SU-DHL-6 (cell line): Measurements from ENCODE around the gene VSIG8.

Source experiments
- EZH2phosphoT487 ChIP-seq: fragments of 200-600 bp; sonication (generic), shearing (Covaris generic); conservative IDR thresholded peaks from 2 replicates; pipeline ENCODE4 v1.6.1; 2018; ENCODE audit warnings: mild to moderate bottlenecking, antibody characterized with exemption, low read length, moderate library complexity, mixed read lengths
- TF ChIP-seq, protein P1 (sequence below): fragments of 200-600 bp; sonication (generic); IDR thresholded peaks from one replicate; pipeline ENCODE4 v1.5.1; 2017; ENCODE audit warnings: antibody characterized with exemption, mild to moderate bottlenecking, low read length, moderate library complexity; ENCODE audit not compliant: insufficient read depth, poor library complexity, severe bottlenecking

- TF ChIP-seq, protein P1, sequence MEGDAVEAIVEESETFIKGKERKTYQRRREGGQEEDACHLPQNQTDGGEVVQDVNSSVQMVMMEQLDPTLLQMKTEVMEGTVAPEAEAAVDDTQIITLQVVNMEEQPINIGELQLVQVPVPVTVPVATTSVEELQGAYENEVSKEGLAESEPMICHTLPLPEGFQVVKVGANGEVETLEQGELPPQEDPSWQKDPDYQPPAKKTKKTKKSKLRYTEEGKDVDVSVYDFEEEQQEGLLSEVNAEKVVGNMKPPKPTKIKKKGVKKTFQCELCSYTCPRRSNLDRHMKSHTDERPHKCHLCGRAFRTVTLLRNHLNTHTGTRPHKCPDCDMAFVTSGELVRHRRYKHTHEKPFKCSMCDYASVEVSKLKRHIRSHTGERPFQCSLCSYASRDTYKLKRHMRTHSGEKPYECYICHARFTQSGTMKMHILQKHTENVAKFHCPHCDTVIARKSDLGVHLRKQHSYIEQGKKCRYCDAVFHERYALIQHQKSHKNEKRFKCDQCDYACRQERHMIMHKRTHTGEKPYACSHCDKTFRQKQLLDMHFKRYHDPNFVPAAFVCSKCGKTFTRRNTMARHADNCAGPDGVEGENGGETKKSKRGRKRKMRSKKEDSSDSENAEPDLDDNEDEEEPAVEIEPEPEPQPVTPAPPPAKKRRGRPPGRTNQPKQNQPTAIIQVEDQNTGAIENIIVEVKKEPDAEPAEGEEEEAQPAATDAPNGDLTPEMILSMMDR = no peak
- no peak for TF ChIP-seq EZH2phosphoT487
Measured at GRCh38 chr1:159869607-159870006, 7.2 kb upstream of the VSIG8 start.
